NCI-H1092 (cell line): Measurements from ENCODE around the gene HEY2.
"Not testable (repeated sequence)": the region's sequence is repeated elsewhere in the genome, so short reads cannot be mapped to it uniquely, and the experiment has no call there.

Experiments used
- DNase-seq: peaks from one replicate; lab custom pipeline; 2025; lab: John Stamatoyannopoulos, UW

The HEY2 gene

DNA sequence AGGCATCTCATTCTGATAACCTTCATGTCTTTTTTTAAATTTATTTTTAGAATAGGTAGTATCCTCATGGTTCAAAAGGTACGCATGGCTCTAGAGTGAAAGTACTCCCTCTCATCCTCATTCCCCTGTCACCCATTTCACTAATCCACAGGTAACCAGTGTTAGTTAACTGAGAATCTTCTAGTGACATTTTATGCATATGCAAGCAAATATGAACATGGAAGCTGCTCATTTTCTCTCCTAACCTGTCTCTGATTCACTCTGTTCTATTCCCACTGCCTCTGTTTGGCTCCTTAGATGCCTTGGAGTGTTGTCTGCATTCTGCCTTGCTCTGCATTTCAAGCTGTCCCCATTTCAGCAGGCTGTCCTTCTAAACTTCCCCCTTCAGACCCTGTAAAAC lies 45.9 kb downstream of the HEY2 start:
- DNase-seq, result no peak

DNA sequence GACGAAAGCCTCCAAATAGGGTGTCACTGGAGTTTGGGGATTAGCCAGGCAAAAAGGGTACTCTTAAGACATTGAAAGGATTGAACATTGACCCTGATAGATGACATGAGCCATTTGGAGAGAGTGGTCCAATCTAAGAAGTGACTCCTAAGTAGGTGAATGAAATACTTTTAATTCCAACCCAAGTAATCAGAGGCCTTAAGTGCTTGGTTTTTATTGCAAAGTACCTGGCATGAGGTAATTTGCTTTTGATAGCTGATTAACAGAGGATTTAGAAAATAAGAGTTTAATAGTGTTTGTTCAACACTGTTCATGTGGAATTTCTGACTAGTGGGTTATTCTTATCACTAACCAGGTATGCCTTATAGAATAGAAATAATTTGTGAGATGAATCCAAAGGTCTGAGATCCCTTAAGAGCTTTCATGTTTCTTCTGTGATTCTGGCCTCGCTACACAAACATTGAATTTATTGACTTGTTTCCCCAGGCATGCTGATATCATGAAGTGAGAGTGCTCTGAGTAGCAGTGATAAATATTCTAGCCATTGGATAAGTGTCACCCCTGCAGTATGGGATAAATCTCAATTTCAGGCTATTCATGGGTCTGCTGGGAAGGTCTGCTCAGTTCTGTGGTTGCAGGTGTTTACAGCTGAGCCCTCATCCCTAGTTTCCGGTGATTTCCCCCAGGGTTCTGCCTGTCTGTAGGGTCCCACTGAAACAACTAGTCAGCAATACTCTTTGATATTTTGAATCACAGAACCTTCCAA lies 47.9 kb downstream of the HEY2 start:
- no peak for DNase-seq

DNA sequence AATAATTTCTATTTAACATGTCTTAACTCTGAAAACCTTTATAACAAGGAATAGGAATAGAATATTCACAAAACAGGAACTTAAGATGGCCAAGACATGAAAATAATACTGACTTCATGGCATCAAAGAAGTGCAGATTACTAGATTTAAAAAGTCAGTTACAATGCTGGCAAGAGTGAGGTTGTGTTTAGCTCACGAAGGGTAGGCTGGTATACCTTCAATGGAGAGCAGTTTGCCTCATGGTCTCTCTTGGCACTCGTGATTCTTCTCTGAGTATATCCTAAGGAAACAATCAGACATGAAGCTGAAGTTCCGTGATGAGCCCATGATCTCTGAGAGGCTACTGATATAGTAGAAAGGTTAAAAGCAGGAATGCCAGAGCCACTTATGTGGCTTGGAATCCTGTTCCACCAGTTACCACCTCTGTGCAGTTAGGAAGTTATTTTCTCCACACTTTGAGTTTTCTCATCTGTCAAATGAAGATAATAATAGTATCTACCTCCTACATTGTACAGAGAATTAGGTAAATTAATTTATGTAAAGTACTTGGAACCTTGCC lies 48.5 kb downstream of the HEY2 start:
- DNase-seq, result no peak

DNA sequence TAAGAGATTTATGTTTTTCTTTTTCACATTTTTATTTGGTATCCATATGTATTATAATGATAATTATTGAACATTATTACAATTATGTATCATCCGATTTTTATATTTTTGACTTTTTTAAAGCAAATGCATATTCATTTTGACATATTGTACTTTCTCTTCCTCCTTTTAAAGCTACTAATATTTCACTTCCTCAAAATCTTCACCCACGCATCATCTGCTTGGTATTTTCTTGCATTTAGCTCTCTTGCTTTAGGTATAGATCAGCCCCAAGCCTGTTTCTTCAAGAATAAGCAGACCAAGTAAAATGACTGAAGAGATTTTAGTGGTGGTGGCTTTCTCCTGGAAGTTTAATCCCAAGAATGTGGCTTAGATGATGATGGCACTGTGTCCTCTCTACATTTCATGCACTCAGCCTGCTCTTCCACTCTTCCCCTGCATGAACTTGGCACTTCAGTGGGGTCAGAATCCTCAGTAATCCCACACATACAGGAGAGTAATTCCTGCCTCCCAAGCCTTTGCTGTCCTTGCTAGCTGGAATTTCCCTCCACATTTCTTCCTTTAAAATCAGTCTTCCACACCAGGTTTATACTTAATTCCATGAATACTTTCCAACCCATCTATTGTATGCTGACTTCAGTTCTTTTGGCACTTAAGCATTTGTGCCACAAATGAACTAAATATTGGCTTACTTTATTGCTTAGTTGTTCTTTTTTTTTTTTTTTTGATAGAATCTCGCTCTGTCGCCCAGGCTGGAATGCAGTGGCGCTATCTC lies 49.5 kb downstream of the HEY2 start:
- DNase-seq, result no peak

DNA sequence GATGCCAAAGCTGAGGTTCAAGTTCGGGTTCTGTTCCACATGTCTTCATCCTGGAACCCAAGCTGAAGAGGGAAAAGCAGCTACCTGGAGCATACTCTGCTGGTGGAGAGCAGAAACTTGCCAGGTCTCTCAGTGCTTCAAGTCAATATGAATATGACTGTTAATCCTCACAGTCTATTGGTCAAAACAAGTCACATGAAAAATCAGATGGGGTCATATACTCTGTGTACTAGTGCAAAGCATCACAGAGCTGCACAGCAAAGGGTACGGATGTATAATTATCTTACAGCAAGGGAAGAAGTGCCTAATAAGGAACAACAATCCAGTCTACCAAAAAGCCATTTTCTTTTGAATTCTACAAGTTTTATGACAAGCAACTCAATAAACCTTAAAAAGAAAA lies 53.0 kb downstream of the HEY2 start:
- no peak for DNase-seq

DNA sequence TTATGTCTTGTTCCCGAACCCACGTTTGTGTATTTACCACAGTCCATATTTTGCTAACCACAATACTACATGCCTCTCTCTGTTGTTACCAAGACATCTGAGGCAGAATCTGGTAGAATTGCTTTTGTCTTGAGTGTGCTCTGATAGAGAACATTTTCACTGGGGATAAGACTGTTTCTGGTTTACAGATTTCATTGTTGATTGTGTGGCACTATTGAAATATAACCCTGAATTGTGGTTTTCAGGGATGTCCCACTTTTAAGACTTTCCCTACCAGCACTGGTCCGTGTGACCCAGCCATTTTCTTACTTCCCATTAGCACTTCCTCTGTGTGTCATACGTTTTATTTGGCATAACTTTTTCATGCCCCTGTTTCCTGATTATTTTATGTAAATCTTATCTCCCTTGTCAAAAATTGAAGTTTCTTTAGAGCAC lies 53.5 kb downstream of the HEY2 start:
- no peak for DNase-seq

DNA sequence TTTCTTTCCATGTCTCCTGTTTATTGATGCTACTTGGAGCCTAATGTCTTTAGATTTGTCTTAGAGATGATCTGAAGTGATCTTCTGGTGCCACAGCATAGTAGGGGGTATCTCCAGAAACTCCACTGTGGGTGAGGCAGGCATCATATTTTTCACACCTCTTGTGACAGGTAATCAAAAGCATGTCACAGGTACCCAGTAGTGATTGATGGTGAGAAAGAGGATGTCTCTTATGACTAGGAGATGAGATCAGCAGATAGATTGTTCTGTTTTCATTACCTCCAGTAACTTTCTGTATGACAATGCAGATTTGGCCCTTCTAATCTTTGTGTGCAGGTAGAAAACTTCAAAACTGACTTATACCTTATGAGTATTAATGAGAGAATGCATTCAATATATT lies 54.8 kb downstream of the HEY2 start:
- DNase-seq, result no peak

DNA sequence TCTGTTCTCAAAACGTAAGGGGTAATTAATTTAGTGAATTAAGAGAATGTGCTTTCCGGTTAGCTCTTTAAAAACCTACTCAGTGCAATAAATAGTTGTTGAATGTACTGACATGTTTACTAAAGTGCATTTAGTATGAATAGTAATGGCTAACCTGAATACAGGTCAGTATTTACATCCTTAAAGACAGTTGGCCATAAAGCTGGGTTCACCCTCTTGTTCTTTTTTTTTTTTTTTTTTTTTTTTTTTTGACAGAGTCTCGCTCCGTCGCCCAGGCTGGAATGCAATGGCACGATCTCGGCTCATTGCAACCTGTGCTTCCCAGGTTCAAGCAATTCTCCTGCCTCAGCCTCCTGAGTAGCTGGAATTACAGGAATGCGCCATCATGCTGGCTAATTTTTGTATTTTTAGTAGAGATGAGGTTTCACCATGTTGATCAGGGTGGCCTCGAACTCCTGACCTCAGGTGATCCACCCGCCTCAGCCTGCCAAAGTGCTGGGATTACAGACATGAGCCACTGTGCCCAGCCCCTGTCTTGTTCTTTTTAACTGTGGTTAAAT lies 55.5 kb downstream of the HEY2 start:
- not testable (repeated sequence) for DNase-seq

DNA sequence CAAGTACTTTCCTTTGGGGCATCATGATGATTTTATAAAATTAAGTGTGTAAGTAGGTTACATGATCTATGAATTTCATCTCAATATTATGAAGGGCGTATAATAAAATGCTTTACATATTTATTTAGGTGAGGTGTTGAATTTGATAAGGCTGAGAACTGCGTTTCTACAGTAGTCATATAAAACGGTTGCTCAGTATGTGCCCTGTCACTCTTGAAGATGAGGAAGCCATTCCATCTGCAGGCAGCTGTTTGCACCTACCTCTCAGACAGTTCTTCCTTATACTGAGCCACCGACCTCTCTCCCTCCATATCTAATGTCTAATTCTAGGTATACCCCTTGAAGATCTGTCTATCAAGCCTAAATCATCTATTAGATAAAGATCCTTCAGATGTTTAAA lies 57.4 kb downstream of the HEY2 start:
- no peak for DNase-seq

DNA sequence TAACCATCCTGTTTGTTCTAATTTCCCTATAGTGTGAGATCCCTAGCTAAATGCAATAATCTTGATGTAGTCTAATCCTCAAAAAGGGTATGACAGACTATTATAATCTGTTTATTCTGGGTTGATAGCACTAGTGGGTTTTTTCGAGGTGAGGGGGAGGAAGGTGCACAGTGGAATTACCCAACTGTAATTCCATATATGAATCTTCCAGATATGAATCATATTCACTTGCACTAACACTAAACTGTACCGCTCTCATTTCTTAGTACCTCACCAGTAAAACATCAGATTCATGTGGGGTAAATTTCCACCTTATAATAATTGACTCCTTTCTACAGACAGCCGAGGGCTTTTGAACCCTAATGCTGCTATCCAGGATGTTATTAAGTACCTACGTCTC lies 57.9 kb downstream of the HEY2 start:
- no peak for DNase-seq

DNA sequence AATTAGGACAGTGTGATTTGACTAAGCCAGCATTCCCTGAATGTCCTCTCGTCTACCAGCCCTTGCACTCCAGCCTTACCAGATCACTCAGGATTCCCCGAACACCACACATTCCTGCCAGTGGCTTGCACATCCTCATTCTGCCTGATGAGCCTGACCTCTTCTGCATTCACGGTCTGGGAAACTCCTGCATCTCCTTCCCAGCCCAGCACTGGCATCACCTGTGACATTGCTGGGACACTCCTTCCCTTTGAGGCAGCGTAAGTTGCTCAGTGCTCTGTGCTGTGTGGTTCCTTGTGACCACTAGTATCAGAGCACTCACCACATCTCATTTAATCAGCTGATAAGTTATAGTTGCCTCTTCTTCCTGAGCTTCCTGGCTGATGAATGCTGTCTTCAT lies 58.6 kb downstream of the HEY2 start:
- DNase-seq, result no peak

DNA sequence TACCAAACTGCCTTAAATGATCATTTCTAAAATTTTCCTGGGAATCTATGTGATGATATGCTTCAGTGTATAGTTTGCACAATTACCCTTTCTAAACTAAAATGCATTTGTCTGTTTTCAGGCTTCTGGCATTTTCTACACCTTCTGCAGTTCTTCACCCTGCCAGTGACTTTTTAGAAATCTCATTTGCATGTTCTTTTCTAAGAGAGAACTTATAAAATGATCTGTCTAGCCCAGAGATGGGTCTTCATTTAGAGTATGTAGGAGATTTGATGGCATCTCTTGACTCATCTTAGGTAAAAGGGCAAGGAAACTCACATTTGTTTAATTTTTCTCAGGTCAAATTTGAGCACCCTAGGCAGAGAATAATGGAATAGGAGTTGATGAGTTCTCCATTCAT lies 59.2 kb downstream of the HEY2 start:
- DNase-seq, result no peak

DNA sequence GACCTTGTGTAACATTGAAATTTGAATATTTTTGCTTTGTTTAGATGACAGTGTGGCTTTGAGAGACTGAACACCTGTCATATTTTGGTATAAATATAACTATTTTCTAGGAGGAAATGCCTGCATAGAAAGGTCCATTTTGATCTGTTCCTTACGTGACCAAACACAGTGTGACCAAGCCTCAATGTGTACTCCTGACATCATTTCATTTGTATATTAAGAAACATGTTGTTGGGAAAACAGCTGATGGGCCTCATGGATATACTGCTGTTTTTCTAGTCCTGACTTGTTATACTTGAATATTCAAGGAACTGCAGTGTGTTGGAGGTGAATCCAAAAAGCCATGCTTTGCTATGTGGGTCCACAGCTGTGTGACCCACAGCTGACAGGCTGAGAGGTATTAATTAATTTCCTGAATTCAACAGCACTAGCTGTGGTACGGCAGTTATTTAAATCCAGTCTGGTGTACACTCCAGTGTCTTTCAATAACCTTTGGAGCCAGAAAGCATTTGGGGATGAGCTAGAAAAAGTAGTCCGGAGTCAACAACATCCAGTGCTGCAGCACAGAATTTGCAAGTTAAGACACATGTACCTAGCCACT lies 60.2 kb downstream of the HEY2 start:
- DNase-seq, result no peak

DNA sequence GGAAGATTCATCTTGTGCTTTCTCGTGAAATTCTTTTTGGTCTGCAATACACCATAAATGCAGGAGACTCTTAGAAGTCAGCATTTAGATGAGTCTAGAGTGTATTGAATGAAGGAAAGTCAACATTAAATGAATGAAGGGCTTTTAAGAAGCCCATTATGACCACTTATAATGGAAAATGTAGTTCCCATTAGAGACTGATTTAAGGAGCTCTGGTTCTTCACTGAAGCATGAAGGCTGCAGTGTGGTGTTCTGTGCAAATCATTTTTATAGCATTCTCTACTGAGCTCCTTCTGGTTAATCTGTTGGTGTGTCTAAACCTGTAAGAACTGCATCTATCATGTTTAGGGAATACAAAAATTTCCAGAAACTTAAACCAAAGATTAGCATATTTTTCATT lies 61.0 kb downstream of the HEY2 start:
- peak; percentile 78 for DNase-seq
